Neuron (in vitro differentiated cells): ENCODE data around the gene PIK3C2A.
"Not testable (repeated sequence)": the region's sequence is repeated elsewhere in the genome, so short reads cannot be mapped to it uniquely, and the experiment has no call there.

Experiments
- H2AFZ ChIP-seq: one replicate; pipeline ENCODE4 v1.6.1; 2013; ENCODE audit warnings: low read depth, mild to moderate bottlenecking, inconsistent platforms, low read length, moderate library complexity
- H3K27me3 ChIP-seq: one replicate; pipeline ENCODE4 v1.6.1; 2013; ENCODE audit warnings: low read length; ENCODE audit not compliant: insufficient read depth
- H3K36me3 ChIP-seq: one replicate; pipeline ENCODE4 v1.6.1; 2013; ENCODE audit warnings: low read length; ENCODE audit not compliant: insufficient read depth
- H3K4me1 ChIP-seq: one replicate; pipeline ENCODE4 v1.6.1; 2013; ENCODE audit warnings: low read length; ENCODE audit not compliant: insufficient read depth
- H3K4me3 ChIP-seq: 2 replicates; pipeline ENCODE4 v1.5.1; 2013; ENCODE audit warnings: mild to moderate bottlenecking, low read length, moderate library complexity
- H3K9me3 ChIP-seq: one replicate; pipeline ENCODE4 v1.6.1; 2013; ENCODE audit warnings: low read length

The PIK3C2A gene

GRCh38 chr11:17229481-17230152, 21.8 kb upstream of the PIK3C2A start:
- H3K4me3 ChIP-seq = no peak overlapping the region
- H3K4me1 ChIP-seq = no peaks in the 10 kb centered on the region
- no peaks in the 10 kb centered on the region for H3K9me3 ChIP-seq
- H2AFZ ChIP-seq = no peak overlapping the region
- no peaks in the 10 kb centered on the region for H3K36me3 ChIP-seq
- H3K27me3 ChIP-seq = no peaks in the 10 kb centered on the region

GRCh38 chr11:17228186-17228925, 20.6 kb upstream of the PIK3C2A start:
- not testable (repeated sequence) for H3K4me1 ChIP-seq

GRCh38 chr11:17224727-17225126, 16.9 kb upstream of the PIK3C2A start:
- H3K27me3 ChIP-seq = no peaks in the 10 kb centered on the region
- no peak overlapping the region for H3K4me3 ChIP-seq
- no peaks in the 10 kb centered on the region for H3K36me3 ChIP-seq
- no peaks in the 10 kb centered on the region for H3K4me1 ChIP-seq
- no peaks in the 10 kb centered on the region for H3K9me3 ChIP-seq
- no peak overlapping the region for H2AFZ ChIP-seq

More at GRCh38 chr11:17228186-17228925, 20.6 kb upstream of the PIK3C2A start:
- H3K4me3 ChIP-seq, H3K36me3 ChIP-seq, H3K9me3 ChIP-seq, H3K27me3 ChIP-seq, H2AFZ ChIP-seq: not testable (repeated sequence)

- Histone ChIP-seq H3K9me3 (no peaks in the 10 kb centered on the region), H3K36me3 (no peaks in the 10 kb centered on the region), H3K4me3 (no peak overlapping the region), H2AFZ (no peak overlapping the region), H3K4me1 (no peaks in the 10 kb centered on the region), H3K27me3 (no peaks in the 10 kb centered on the region)
Measured at GRCh38 chr11:17221968-17222367, 14.2 kb upstream of the PIK3C2A start.

- Histone ChIP-seq H3K9me3 (no peaks in the 10 kb centered on the region), H3K27me3 (no peaks in the 10 kb centered on the region), H3K36me3 (no peaks in the 10 kb centered on the region), H2AFZ (no peak overlapping the region), H3K4me3 (no peak overlapping the region), H3K4me1 (no peaks in the 10 kb centered on the region)
Measured at GRCh38 chr11:17219016-17219415, 11.2 kb upstream of the PIK3C2A start.

GRCh38 chr11:17218403-17218802, 10.6 kb upstream of the PIK3C2A start:
- Histone ChIP-seq H3K4me3 (no peak overlapping the region), H3K27me3 (no peaks in the 10 kb centered on the region), H3K9me3 (no peaks in the 10 kb centered on the region), H3K36me3 (no peaks in the 10 kb centered on the region), H3K4me1 (no peaks in the 10 kb centered on the region), H2AFZ (no peak overlapping the region)

GRCh38 chr11:17217401-17217800, 9.6 kb upstream of the PIK3C2A start:
- H2AFZ ChIP-seq = no peak overlapping the region
- H3K27me3 ChIP-seq = no peaks in the 10 kb centered on the region
- no peaks in the 10 kb centered on the region for H3K36me3 ChIP-seq
- H3K9me3 ChIP-seq = no peaks in the 10 kb centered on the region
- no peaks in the 10 kb centered on the region for H3K4me1 ChIP-seq
- H3K4me3 ChIP-seq = no peak overlapping the region

GRCh38 chr11:17214338-17214737, 6.6 kb upstream of the PIK3C2A start:
- Histone ChIP-seq H3K36me3 (no peaks in the 10 kb centered on the region), H2AFZ (no peak overlapping the region), H3K4me1 (peaks cover 5% of the 10 kb centered on the region)

GRCh38 chr11:17211286-17211685, 3.5 kb upstream of the PIK3C2A start:
- no peak overlapping the region for H3K4me3 ChIP-seq
- H3K9me3 ChIP-seq = no peaks in the 10 kb centered on the region
- H2AFZ ChIP-seq = no peak overlapping the region
- H3K36me3 ChIP-seq = no peaks in the 10 kb centered on the region
- peaks cover 14% of the 10 kb centered on the region for H3K4me1 ChIP-seq
- no peaks in the 10 kb centered on the region for H3K27me3 ChIP-seq

More at GRCh38 chr11:17214338-17214737, 6.6 kb upstream of the PIK3C2A start:
- Histone ChIP-seq H3K4me3 (no peak overlapping the region), H3K27me3 (no peaks in the 10 kb centered on the region), H3K9me3 (no peaks in the 10 kb centered on the region)

- peak overlapping the region; percentile 55 for H3K4me3 ChIP-seq
- H2AFZ ChIP-seq = no peak overlapping the region
- peaks cover 18% of the 10 kb centered on the region for H3K4me1 ChIP-seq
- no peaks in the 10 kb centered on the region for H3K9me3 ChIP-seq
- H3K27me3 ChIP-seq = no peaks in the 10 kb centered on the region
- H3K36me3 ChIP-seq = no peaks in the 10 kb centered on the region
Measured at GRCh38 chr11:17209939-17210245, 2.1 kb upstream of the PIK3C2A start.

- Histone ChIP-seq H3K4me3 (peak overlapping the region; percentile 55), H3K9me3 (no peaks in the 10 kb centered on the region), H3K27me3 (no peaks in the 10 kb centered on the region), H3K36me3 (peaks cover 5% of the 10 kb centered on the region), H3K4me1 (peaks cover 18% of the 10 kb centered on the region), H2AFZ (peak overlapping the region; percentile 89)
Measured at GRCh38 chr11:17208257-17208999, 642 bp upstream of the PIK3C2A start.

GRCh38 chr11:17206463-17206862, 1.3 kb downstream of the PIK3C2A start:
- H3K4me1 ChIP-seq = peaks cover 18% of the 10 kb centered on the region

GRCh38 chr11:17197431-17197898, 10.3 kb downstream of the PIK3C2A start:
- Histone ChIP-seq H2AFZ (no peak overlapping the region), H3K4me3 (no peak overlapping the region), H3K27me3 (no peaks in the 10 kb centered on the region), H3K9me3 (peaks cover 11% of the 10 kb centered on the region), H3K36me3 (peaks cover 18% of the 10 kb centered on the region), H3K4me1 (no peaks in the 10 kb centered on the region)

More at GRCh38 chr11:17206463-17206862, 1.3 kb downstream of the PIK3C2A start:
- Histone ChIP-seq H3K27me3 (no peaks in the 10 kb centered on the region), H3K4me3 (peak overlapping the region; percentile 55), H3K9me3 (no peaks in the 10 kb centered on the region), H2AFZ (no peak overlapping the region), H3K36me3 (peaks cover 15% of the 10 kb centered on the region)
